Left cardiac atrium (tissue), 4 donors: ENCODE data around the gene PPP2R1B. TPM values are rescaled to one million over a fixed set of nuclear protein-coding genes. Genes with fewer than 3 reads are reported as not detected.

Experiments
- ATAC-seq, 2 donors: fragments of 200-7000 bp; cut with Tn5 transposase; one replicate each; pipeline ENCODE4 v1.9.1; 2020; ENCODE audit warnings: mild to moderate bottlenecking in 2 of 2, moderate library complexity in 2 of 2
- DNase-seq: peaks from one replicate; pipeline ENCODE4 v3.0.0-alpha.2; 2020
- intact Hi-C, 2 donors: fragments of 100-400 bp; cut with DNase I; formaldehyde crosslinking; loops; one replicate each; pipeline versions ENCODE4 v1.14.1 to v1.15.1; 2022 to 2023
- total RNA-seq, 2 donors: library from RNA; stranded (reverse); fragmentation: NEBNext Ultra II Directional; extraction: Animal tissue kit (Norgen Biotek cat#: 25700); gene quantifications; one replicate each; pipeline ENCODE4 v1.2.1, GENCODE V29; 2021
- donor health status: DM: no; HTN: yes; CAD: no.
- donor health status: DM: no; HTN: yes; CAD: no; lungs with severe emphysema.
- donor health status: DM: yes; HTN: yes; CAD: no.
- donor health status: Dilated cardiomyopathy.

The PPP2R1B gene
- total RNA-seq, 2 donors from 2014 or later = 30.3 to 37.2 TPM

- ATAC-seq = no peak
- intact Hi-C loops = no loop called here
- no peak for DNase-seq
These were observed 5.2 kb downstream of the PPP2R1B start for GRCh38 chr11:111761036-111761435.

GRCh38 chr11:111759778-111760407, 6.3 kb downstream of the PPP2R1B start:
- DNase-seq = no peak
- ATAC-seq = no peak
- intact Hi-C loops = no loop called here

GRCh38 chr11:111759376-111759775, 6.8 kb downstream of the PPP2R1B start:
- no peak for DNase-seq
- no peak for ATAC-seq
- intact Hi-C loops = no loop called here

GRCh38 chr11:111756097-111756496, 10.1 kb downstream of the PPP2R1B start:
- ATAC-seq (no peak), DNase-seq (no peak)
- intact Hi-C loops = no loop called here

GRCh38 chr11:111749646-111750045, 16.5 kb downstream of the PPP2R1B start:
- intact Hi-C loops = no loop called here
- ATAC-seq (no peak), DNase-seq (no peak)

GRCh38 chr11:111748035-111748804, 18.0 kb downstream of the PPP2R1B start:
- DNase-seq = no peak
- ATAC-seq = no peak
- intact Hi-C loops = no loop called here

GRCh38 chr11:111745719-111746504, 20.3 kb downstream of the PPP2R1B start:
- DNase-seq (no peak), ATAC-seq (peak in 1 of 2 donors; percentile 48)
- intact Hi-C loops = no loop called here

GRCh38 chr11:111743700-111744099, 22.5 kb downstream of the PPP2R1B start:
- no peak for DNase-seq
- no peak for ATAC-seq
- intact Hi-C loops = no loop called here

- DNase-seq (no peak), ATAC-seq (no peak)
- intact Hi-C loops = no loop called here
These were observed 24.4 kb downstream of the PPP2R1B start for GRCh38 chr11:111741751-111742150.

GRCh38 chr11:111739299-111739698, 26.9 kb downstream of the PPP2R1B start:
- intact Hi-C loops = no loop called here
- ATAC-seq (no peak), DNase-seq (no peak)

GRCh38 chr11:111737444-111738210, 28.6 kb downstream of the PPP2R1B start:
- intact Hi-C loops = no loop called here
- DNase-seq (no peak), ATAC-seq (peak in 1 of 2 donors; percentile 2)

- intact Hi-C loops = no loop called here
- ATAC-seq = no peak
These were observed 29.4 kb downstream of the PPP2R1B start for GRCh38 chr11:111736621-111737443.

GRCh38 chr11:111736181-111736590, 30.0 kb downstream of the PPP2R1B start:
- peak; percentile 3 to 5 for ATAC-seq
- DNase-seq = no peak
- intact Hi-C loops = no loop called here

More at GRCh38 chr11:111736621-111737443, 29.4 kb downstream of the PPP2R1B start:
- no peak for DNase-seq

- ATAC-seq (peak; percentile 75 to 78), DNase-seq (peak; percentile 88)
- intact Hi-C loops = no loop called here
These were observed 30.7 kb downstream of the PPP2R1B start for GRCh38 chr11:111735262-111736116.

GRCh38 chr11:111734954-111735261, 31.3 kb downstream of the PPP2R1B start:
- intact Hi-C loops = loop anchor here in 1 of 2 donors (5.0 kb wide), 1 partner anchor 32 kb away; the partner anchor contains the start of gene PPP2R1B
- ATAC-seq (no peak), DNase-seq (no peak)

- intact Hi-C loops = loop anchor here in 1 of 2 donors (5.0 kb wide), 1 partner anchor 33 kb away; the partner anchor contains the start of gene PPP2R1B
- no peak for ATAC-seq
- no peak for DNase-seq
These were observed 31.9 kb downstream of the PPP2R1B start for GRCh38 chr11:111734101-111734953.
